HG03039 (cell line): ENCODE results near the gene TRERF1.
"Not testable (repeated sequence)": the region's sequence is repeated elsewhere in the genome, so short reads cannot be mapped to it uniquely, and the experiment has no call there.

ENCODE experiments used
- ATAC-seq: cut with Tn5 transposase; IDR thresholded peaks from one replicate; pipeline ENCODE4 v1.9.1; 2021; ENCODE audit warnings: mild to moderate bottlenecking, moderate library complexity; ENCODE audit not compliant: unreplicated experiment

Gene TRERF1

GRCh38 chr6:42452171-42453030 is 675 bp upstream of the TRERF1 start:
- ATAC-seq, result peak; percentile 25

GRCh38 chr6:42450477-42451332 is 1.0 kb downstream of the TRERF1 start:
- ATAC-seq, result no peak

- ATAC-seq, result no peak
Measured at GRCh38 chr6:42449917-42450476, 1.7 kb downstream of the TRERF1 start.

- no peak for ATAC-seq
Measured at GRCh38 chr6:42448927-42449659, 2.6 kb downstream of the TRERF1 start.

DNA sequence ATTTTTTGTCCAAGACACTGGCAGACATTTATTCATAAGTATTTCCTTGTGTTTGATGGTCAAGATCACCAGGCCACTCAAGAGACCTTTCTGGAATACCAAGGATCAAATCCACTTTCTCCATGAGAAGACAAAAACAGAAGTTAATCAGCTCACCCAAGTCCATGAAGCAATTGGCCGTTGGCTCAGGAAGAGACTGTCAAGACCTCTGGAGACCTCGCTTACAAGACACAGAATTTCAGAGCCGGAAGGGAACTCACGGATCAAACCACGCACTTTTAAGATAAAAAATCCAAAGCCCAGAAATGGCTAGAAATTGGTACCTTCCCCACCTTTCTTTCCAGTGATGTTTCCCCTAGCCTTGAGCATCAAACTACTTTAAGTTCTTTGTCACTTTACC is 3.3 kb downstream of the TRERF1 start:
- no peak for ATAC-seq

DNA sequence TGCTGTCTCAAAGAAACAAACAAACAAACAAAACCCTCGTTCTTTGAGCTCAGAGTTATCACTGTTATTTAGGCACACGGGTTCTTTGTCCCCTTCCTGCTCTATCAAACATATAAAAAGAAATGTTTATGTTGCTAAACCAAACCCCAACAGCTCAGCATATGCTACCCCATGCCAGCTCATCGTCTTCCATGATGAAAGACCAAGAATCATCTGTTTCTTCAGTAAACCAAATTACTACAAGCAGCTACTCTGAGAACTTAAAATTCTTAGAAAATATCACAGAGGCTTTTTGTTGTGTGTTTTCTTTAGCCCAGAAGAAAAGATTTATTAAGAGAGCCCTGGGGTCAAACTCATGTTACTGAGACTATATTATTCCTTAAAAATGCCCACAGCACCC is 4.7 kb downstream of the TRERF1 start:
- no peak for ATAC-seq

- ATAC-seq, result no peak
Measured at GRCh38 chr6:42446370-42446769, 5.4 kb downstream of the TRERF1 start.

- ATAC-seq, result not testable (repeated sequence)
Measured at GRCh38 chr6:42445955-42446354, 5.8 kb downstream of the TRERF1 start.

GRCh38 chr6:42443312-42444060 is 8.2 kb downstream of the TRERF1 start:
- no peak for ATAC-seq

DNA sequence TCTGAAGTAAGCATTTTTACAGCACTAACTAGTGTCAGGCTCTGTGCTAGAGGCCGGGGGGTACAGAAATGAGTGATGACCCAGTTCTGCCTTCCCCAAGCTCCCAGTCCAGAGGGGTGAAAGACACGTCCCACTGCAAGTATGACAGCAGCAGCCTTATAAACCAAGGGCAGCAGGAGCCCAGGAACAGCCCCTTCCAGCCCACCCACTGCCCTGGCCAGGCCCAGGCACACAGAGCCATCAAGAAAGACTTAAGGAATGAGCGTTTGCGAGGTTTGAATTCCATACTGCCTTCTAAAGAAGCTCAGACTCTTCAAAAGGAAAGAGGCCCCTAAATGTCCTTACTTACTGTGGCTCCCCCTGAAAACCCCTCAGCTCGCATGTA is 10.0 kb downstream of the TRERF1 start:
- no peak for ATAC-seq

GRCh38 chr6:42440778-42441696 is 10.7 kb downstream of the TRERF1 start:
- ATAC-seq, result no peak

GRCh38 chr6:42440027-42440426 is 11.7 kb downstream of the TRERF1 start:
- ATAC-seq, result no peak

GRCh38 chr6:42436825-42437224 is 14.9 kb downstream of the TRERF1 start:
- ATAC-seq, result no peak

GRCh38 chr6:42434237-42434636 is 17.5 kb downstream of the TRERF1 start:
- ATAC-seq, result no peak

DNA sequence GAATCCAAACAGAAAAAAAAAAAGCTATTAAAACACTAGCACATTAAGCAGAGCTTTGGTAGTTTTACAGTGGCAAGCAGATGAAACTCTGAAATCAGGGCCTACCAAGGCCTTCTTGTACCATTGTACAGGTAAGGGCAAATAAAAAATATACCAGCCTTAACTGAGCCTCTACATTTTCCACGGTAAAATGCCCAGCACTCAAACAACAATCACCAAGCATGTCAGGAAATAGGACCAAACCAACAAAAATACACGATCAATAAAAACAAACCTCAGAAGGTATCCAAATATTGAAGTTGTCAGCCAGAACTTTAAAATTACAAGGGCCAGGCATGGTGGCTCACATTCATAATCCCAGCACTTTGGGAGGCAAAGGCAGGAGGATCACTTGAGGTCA is 18.3 kb downstream of the TRERF1 start:
- ATAC-seq, result no peak

DNA sequence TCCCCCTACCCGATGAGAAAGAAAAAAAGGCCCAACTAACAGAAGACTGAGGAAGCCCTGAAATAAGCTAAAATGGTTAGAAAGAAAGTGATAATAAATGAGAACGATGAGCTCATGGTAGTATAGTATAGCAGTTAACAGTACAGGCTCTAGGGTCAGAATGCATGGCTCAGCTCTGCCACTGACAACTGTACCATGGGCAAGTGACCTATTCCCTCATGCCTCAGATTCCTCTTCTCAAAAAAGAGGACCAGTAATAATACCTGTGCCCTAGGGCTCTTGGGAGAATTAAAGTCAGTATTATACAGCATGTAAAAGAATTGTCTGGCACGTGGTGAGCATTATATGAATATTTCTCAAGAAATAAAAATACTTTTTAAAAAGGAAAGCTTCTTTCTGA is 19.8 kb downstream of the TRERF1 start:
- no peak for ATAC-seq

DNA sequence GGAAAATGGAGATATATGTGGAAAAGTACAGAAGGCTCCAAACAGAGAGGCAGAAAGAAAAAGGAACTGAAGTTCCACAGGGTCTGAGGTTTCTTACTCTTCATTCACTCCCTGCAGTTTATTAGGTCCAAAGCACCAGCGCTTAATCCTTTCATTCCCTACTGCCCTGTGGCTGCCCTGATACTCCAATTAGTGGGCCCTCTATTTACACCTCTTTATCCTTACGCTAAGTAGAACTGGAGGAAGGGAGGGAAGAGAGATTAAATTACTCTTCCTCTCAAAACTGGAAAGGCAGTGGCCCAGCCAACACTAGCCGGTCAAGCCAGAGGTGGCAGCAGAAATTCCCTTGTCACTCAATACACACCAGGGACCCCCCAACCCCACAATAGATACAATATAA is 20.4 kb downstream of the TRERF1 start:
- ATAC-seq, result no peak

GRCh38 chr6:42429836-42430235 is 21.9 kb downstream of the TRERF1 start:
- no peak for ATAC-seq

DNA sequence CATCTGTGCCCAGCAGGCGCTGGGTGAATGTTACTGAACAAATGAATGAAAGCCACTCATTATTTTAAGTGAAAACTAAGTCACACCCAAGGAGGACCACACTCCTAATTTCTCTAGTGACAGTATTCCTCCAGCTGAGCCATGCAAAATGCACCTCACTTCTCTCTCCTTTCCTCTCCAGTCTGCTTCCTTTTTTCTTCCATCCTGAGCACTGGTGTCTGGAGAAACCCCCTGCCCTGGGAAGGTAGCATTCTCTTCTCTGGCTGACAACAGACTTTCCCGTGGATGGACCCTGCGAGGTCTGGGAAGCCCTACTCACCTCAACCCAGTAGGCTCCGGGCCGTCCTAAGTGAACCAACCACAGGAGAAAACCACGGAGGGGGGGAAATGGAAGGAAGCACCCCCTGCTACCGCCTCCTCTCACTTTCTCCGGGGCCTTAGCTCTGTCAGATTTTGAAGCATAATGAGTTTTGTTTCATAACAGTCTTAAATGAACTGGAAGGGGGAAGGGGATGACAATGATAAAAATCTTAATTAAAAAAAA is 22.6 kb downstream of the TRERF1 start:
- no peak for ATAC-seq
